Transverse colon (tissue), 4 donors: ENCODE measurements around the gene EXD3.

Source experiments
- EP300 ChIP-seq: sonication (generic); formaldehyde crosslinking; IDR thresholded peaks from one replicate; pipeline ENCODE4 v1.6.1; 2017; ENCODE audit warnings: antibody characterized with exemption, low read depth
- POLR2A ChIP-seq: fragments of 450-650 bp; IDR thresholded peaks from one replicate; pipeline ENCODE4 v1.6.1; 2016; ENCODE audit warnings: antibody characterized with exemption, mild to moderate bottlenecking, moderate library complexity
- POLR2AphosphoS5 ChIP-seq, 3 donors: sonication (generic); formaldehyde crosslinking; IDR thresholded peaks; one replicate each; pipeline ENCODE4 v1.6.1; 2016; ENCODE audit warnings: antibody characterized with exemption in 3 of 3
- TF ChIP-seq, protein P1 (sequence below), 5 experiments: fragments of 200-600 bp in 3 of 5; fragments of 450-650 bp in 2 of 5; sonication (generic) in 3 of 5; IDR thresholded peaks; 1 replicate in 2 of 5; 2 replicates in 3 of 5; pipeline ENCODE4 v1.5.1; 2016 to 2017; ENCODE audit warnings: antibody characterized with exemption in 5 of 5, inconsistent platforms in 3 of 5, mild to moderate bottlenecking in 2 of 5, moderate library complexity in 1 of 5

DNA sequence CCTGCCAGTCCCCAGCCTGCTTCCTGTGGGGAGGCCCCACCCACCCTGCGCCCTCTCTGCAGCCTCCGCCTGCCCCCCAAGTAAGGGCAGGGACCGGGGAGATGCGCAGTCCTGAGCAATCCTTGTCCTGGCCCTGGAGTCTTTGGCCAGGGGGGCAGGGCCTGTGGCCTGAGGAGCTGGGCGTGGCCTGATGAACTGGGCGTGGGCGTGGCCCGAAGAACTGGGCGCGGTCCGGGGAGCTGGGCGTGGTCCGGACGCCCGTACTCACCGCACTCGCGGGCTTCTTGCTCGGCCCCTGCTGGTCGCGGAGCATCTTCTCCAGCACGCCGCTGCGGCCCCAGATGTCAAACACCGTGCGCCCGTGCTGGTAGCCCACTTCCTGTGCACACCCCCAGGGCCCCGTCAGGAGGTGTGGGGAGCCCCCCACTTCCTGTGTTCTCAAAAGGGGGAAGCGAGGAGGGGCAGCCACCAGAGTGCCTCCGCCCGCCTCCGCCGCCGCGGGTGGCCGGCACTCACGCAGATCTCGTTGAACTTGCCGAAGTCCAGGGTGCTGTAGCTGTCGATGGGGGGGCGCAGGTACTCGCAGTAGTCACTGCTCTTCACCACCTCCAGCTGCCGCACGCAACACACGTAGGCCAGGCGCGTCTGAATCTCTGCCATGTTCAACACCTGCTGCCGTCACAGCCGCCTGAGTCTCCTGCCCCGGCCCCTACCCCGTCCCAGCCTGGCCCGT lies 38.9 kb upstream of the EXD3 start:
- TF ChIP-seq, protein P1, sequence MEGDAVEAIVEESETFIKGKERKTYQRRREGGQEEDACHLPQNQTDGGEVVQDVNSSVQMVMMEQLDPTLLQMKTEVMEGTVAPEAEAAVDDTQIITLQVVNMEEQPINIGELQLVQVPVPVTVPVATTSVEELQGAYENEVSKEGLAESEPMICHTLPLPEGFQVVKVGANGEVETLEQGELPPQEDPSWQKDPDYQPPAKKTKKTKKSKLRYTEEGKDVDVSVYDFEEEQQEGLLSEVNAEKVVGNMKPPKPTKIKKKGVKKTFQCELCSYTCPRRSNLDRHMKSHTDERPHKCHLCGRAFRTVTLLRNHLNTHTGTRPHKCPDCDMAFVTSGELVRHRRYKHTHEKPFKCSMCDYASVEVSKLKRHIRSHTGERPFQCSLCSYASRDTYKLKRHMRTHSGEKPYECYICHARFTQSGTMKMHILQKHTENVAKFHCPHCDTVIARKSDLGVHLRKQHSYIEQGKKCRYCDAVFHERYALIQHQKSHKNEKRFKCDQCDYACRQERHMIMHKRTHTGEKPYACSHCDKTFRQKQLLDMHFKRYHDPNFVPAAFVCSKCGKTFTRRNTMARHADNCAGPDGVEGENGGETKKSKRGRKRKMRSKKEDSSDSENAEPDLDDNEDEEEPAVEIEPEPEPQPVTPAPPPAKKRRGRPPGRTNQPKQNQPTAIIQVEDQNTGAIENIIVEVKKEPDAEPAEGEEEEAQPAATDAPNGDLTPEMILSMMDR (IDR thresholded peaks at IDR 0.05) = peak in 1 of 5 experiments; percentile 23
- TF ChIP-seq POLR2AphosphoS5 (IDR thresholded peaks at IDR 0.05) (no peak), POLR2A (peak; percentile 37), EP300 (no peak)
